Measurements from ENCODE around the gene RFXAP. TPM values are rescaled to one million over a fixed set of nuclear protein-coding genes. Genes with fewer than 3 reads are reported as not detected.

Gene RFXAP
- total and polyA plus RNA-seq, 4 donors: 0.60 to 3.4 (median 1.8) TPM

DNA sequence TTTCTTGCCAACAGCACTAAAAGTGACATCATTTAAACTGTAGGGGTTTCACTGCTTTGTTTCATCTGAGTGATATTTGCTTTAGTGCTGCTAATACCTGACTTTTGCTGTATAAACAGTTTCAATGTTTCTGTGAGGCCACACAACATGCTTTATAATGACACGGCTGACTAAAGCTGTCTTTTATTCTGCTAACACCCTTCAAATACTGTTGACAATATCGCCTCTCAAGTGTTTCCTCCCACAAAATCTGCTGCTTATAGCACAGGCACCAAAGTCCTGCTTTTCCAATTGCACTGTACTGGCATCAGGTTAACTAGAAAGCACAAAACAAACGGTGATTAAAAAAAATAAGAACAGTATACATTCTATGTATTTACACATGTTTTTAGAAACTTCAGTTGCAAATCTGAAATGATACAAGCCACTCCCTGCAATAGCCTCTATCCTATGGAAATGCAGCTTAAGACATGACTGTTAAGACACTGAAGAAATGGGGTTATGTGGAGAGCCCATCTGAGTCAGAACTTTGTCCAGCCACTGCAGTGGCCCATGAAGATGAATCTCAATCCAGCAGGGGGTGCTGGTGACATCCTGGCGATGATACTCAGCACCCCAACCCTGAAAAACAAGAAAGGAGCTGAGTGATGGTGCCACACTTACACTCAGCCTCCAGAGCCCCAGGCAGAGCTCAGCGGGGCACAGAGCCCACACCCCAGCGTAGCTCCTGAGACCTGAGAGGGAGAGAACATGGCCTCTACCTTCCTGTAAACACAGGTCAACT lies 29.4 kb downstream of the RFXAP start:
- Histone ChIP-seq H3K4me1 (ENCODE audit: control insufficient read depth in 4 of 4, insufficient read depth in 4 of 4, low read length in 3 of 4) (no peaks in the 10 kb centered on the region), H3K27ac (ENCODE audit: low read depth in 1 of 2, low read length in 2 of 2) (no peak overlapping the region), H3K36me3 (ENCODE audit: control insufficient read depth in 4 of 4, insufficient read depth in 3 of 4, low read depth in 1 of 4, low read length in 3 of 4) (no peaks in the 10 kb centered on the region), H3K9me3 (ENCODE audit: control insufficient read depth in 4 of 4, low read length in 3 of 4) (no peaks in the 10 kb centered on the region), H3K9ac (ENCODE audit: low read depth in 1 of 2, low read length in 2 of 2) (no peak overlapping the region), H3K4me3 (ENCODE audit: low read depth in 1 of 3, low read length in 3 of 3) (no peak overlapping the region), H3K27me3 (ENCODE audit: control insufficient read depth in 4 of 4, insufficient read depth in 4 of 4, low read length in 3 of 4) (no peaks in the 10 kb centered on the region)
- WGBS: 60% methylated on average over 6 of the region's 6 CpGs
- TF ChIP-seq, protein P1, sequence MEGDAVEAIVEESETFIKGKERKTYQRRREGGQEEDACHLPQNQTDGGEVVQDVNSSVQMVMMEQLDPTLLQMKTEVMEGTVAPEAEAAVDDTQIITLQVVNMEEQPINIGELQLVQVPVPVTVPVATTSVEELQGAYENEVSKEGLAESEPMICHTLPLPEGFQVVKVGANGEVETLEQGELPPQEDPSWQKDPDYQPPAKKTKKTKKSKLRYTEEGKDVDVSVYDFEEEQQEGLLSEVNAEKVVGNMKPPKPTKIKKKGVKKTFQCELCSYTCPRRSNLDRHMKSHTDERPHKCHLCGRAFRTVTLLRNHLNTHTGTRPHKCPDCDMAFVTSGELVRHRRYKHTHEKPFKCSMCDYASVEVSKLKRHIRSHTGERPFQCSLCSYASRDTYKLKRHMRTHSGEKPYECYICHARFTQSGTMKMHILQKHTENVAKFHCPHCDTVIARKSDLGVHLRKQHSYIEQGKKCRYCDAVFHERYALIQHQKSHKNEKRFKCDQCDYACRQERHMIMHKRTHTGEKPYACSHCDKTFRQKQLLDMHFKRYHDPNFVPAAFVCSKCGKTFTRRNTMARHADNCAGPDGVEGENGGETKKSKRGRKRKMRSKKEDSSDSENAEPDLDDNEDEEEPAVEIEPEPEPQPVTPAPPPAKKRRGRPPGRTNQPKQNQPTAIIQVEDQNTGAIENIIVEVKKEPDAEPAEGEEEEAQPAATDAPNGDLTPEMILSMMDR (IDR thresholded peaks at IDR 0.05; ENCODE audit: low read depth, low read length, missing input control): no peak
- TF ChIP-seq GABPA (IDR thresholded peaks at IDR 0.05 in 1 of 2, conservative IDR thresholded peaks at IDR 0.05 in 1 of 2) (no peak), RAD21 (IDR thresholded peaks at IDR 0.05) (no peak), JUND (IDR thresholded peaks at IDR 0.05) (no peak), TAF1 (conservative IDR thresholded peaks at IDR 0.05) (no peak), NR2F2 (IDR thresholded peaks at IDR 0.05) (no peak), EGR1 (IDR thresholded peaks at IDR 0.05; ENCODE audit: low read depth in 2 of 2) (no peak), HNF4A (conservative IDR thresholded peaks at IDR 0.05) (no peak), YY1 (IDR thresholded peaks at IDR 0.05) (no peak), SP1 (IDR thresholded peaks at IDR 0.05) (no peak), FOXA2 (IDR thresholded peaks at IDR 0.05) (no peak), HNF4G (IDR thresholded peaks at IDR 0.05) (no peak), RXRA (IDR thresholded peaks at IDR 0.05) (no peak), FOXA1 (IDR thresholded peaks at IDR 0.05) (no peak)
- TF ChIP-seq, protein P2, sequence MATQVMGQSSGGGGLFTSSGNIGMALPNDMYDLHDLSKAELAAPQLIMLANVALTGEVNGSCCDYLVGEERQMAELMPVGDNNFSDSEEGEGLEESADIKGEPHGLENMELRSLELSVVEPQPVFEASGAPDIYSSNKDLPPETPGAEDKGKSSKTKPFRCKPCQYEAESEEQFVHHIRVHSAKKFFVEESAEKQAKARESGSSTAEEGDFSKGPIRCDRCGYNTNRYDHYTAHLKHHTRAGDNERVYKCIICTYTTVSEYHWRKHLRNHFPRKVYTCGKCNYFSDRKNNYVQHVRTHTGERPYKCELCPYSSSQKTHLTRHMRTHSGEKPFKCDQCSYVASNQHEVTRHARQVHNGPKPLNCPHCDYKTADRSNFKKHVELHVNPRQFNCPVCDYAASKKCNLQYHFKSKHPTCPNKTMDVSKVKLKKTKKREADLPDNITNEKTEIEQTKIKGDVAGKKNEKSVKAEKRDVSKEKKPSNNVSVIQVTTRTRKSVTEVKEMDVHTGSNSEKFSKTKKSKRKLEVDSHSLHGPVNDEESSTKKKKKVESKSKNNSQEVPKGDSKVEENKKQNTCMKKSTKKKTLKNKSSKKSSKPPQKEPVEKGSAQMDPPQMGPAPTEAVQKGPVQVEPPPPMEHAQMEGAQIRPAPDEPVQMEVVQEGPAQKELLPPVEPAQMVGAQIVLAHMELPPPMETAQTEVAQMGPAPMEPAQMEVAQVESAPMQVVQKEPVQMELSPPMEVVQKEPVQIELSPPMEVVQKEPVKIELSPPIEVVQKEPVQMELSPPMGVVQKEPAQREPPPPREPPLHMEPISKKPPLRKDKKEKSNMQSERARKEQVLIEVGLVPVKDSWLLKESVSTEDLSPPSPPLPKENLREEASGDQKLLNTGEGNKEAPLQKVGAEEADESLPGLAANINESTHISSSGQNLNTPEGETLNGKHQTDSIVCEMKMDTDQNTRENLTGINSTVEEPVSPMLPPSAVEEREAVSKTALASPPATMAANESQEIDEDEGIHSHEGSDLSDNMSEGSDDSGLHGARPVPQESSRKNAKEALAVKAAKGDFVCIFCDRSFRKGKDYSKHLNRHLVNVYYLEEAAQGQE (IDR thresholded peaks at IDR 0.05): no peak
- TF ChIP-seq, protein P3, sequence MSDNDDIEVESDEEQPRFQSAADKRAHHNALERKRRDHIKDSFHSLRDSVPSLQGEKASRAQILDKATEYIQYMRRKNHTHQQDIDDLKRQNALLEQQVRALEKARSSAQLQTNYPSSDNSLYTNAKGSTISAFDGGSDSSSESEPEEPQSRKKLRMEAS (IDR thresholded peaks at IDR 0.05): no peak
- TF ChIP-seq, protein P4, sequence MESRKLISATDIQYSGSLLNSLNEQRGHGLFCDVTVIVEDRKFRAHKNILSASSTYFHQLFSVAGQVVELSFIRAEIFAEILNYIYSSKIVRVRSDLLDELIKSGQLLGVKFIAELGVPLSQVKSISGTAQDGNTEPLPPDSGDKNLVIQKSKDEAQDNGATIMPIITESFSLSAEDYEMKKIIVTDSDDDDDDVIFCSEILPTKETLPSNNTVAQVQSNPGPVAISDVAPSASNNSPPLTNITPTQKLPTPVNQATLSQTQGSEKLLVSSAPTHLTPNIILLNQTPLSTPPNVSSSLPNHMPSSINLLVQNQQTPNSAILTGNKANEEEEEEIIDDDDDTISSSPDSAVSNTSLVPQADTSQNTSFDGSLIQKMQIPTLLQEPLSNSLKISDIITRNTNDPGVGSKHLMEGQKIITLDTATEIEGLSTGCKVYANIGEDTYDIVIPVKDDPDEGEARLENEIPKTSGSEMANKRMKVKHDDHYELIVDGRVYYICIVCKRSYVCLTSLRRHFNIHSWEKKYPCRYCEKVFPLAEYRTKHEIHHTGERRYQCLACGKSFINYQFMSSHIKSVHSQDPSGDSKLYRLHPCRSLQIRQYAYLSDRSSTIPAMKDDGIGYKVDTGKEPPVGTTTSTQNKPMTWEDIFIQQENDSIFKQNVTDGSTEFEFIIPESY (IDR thresholded peaks at IDR 0.05): no peak
- TF ChIP-seq, protein P5, sequence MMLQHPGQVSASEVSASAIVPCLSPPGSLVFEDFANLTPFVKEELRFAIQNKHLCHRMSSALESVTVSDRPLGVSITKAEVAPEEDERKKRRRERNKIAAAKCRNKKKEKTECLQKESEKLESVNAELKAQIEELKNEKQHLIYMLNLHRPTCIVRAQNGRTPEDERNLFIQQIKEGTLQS (IDR thresholded peaks at IDR 0.05): no peak
- DNase-seq (ENCODE audit: low spot score): no peak

Measured in liver (tissue), 9 donors.